ENCODE data around the gene TSPO.

The TSPO gene

GRCh38 chr22:43211941-43212433, 60.6 kb downstream of the TSPO start:
- ChIA-PET POLR2A (no interaction called here), CTCF (no interaction called here)
- no peak for DNase-seq (ENCODE audit: extremely low spot score)
- TF ChIP-seq CTCF (IDR thresholded peaks at IDR 0.05; ENCODE audit: control extremely low read depth, extremely low read depth, low read depth, missing control alignments), result no peak

- ChIA-PET POLR2A (no interaction called here), CTCF (no interaction called here)
- TF ChIP-seq CTCF (IDR thresholded peaks at IDR 0.05; ENCODE audit: control extremely low read depth, extremely low read depth, low read depth, missing control alignments), result no peak
- DNase-seq (ENCODE audit: extremely low spot score), result no peak
Measured at GRCh38 chr22:43212434-43212952, 61.1 kb downstream of the TSPO start.
